Activated CD8-positive, alpha-beta memory T cell treated with anti-CD3 and anti-CD28 coated beads, Interleukin-2, amount 50 U/mL, for 4 hours (primary cell): ENCODE measurements around the gene PLEKHF1.
A peak's percentile ranks its signal among the peaks of the same experiment; 100 is the strongest.
"Not testable (repeated sequence)": the region's sequence is repeated elsewhere in the genome, so short reads cannot be mapped to it uniquely, and the experiment has no call there.

Experiments
- DNase-seq: peaks from one replicate; pipeline ENCODE4 v3.0.0-alpha.2; 2020

Gene PLEKHF1

DNA sequence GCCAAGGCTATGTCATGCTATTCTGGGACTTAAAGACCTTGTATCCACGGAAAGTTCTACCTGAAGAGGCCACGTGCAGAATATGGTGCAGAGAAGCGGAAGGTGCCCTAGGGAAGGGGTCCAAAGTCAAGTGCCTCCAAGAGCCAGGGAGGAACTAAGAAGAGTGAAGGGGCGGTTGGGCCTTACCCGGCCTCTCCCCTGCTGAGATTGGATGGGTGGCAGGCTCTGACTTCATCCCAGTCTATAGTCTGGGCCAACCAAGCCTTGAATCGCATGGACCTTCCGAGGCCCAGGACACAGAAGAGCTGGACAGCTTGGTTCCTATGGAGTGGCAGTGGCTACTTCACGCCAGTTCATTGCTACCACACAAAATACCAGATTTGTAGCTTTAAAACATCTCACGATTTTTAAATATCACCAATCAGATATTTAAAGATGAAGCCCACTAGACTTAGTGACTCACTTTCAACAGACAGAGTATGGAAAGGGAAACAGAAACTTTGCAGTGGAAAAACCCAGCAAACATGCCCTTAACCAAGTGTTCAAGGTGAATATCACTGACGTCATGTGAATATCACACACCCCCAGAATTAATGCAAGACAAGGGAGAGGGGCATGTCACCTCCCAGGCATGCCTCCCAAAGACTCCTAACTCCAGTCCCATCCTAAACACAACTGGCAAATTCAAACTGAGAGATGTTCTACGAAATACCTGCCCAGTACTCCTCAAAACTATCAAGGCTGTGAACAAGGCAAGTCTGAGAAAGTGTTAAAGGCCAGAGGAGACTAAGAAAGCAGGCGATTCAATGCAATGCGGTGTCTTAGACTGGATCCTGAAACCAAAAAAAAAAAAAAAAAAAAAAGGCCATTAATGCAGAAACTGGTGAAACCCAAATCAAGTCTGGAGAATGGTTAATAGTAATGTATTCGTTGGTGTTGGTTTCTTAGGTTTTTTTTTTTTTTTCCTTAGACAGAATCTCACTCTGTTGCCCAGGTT lies 39.6 kb downstream of the PLEKHF1 start:
- DNase-seq = no peak

DNA sequence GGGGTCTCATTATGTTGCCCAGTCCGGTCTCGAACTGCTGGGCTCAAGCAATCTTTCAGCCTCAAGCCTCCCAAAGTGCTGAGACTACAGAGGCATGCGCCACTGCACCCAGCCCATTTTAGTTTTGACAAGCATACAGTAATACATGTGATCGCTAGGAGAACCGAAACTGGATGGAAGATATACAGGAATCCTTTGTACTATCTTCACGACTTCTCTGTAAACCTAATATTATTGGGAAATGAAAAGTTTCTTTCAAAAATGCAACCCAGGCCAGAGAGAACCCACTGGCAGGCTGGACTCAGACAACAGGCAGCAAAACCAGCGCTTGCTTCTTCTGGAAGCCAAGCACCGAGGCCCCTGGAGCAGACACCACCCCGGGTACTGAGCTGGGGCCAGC lies 40.4 kb downstream of the PLEKHF1 start:
- DNase-seq = no peak

DNA sequence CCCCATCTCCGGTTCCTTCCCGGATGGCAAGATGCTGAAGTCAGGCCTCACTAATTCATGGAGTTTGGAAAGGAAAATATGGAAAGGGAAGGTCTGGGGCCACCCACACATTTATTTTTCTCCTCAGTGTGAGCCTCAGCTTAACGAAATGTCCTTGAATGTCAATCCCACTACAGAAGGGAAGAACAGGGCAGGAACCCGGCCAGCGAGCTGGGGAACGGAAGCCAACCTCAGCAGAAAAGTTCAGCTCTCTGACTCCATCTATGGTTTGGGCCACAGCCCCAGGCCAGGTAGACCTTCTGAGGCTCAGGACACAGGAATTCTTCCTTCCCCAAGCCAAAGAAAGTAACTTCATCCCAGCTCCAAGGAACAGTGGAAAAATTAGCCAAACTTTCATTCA lies 41.4 kb downstream of the PLEKHF1 start:
- no peak for DNase-seq

DNA sequence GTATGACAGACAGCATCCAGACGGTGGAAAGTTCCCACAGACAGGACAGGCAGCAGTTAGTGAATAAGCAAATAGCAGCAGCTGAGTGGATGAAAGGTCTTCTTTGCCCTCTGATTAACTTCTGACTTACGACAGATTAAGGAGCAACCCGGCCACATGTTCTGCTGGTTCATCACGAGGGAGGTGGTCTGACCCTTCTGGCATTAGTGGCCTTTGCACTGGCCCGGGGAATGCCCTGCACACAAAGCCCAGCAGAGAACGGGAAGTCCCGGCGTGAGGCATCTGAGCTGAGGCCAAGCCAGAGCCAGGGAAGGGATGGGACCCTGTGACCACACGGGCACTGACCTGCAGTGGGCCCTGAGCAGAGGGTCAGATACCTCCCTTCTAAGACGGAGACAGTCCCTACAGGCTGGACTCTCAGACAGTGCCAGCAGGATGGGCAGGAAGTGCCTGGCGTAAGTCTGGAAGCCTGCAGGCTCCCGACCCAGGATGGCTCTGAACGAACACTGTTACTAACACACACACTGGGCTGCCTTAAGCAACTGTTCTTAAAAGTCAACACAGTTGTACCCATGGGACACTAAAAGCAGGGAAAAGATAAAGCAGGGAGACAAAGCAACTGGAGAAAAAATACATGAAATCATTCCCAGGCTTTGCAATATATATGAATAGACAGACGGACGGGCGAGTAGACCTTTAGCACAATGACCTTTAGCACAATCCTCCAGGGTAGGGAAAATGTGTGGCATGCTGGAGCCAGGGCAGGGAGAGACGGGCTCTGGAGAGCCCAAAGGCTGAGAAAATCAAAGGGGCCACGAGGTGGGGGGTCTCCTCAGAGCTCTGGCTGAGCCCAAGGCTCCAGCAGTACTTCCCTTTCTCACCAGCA lies 43.5 kb downstream of the PLEKHF1 start:
- no peak for DNase-seq

DNA sequence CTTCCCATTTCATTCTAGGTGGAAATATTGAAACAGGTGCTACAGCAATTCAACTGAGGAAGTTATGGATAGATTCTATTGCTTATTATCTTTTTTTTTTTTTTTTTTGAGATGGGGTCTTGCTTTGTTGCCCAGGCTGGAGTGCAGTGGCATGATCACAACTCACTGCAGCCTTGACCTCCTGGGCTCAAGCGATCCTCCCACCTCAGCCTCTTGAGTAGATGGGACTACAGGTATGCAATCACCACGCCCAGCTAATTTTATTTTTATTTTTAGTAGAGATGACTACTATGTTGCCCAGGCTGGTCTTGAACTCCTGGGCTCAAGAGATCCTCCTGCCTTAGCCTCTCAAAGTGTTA lies 44.2 kb downstream of the PLEKHF1 start:
- not testable (repeated sequence) for DNase-seq

DNA sequence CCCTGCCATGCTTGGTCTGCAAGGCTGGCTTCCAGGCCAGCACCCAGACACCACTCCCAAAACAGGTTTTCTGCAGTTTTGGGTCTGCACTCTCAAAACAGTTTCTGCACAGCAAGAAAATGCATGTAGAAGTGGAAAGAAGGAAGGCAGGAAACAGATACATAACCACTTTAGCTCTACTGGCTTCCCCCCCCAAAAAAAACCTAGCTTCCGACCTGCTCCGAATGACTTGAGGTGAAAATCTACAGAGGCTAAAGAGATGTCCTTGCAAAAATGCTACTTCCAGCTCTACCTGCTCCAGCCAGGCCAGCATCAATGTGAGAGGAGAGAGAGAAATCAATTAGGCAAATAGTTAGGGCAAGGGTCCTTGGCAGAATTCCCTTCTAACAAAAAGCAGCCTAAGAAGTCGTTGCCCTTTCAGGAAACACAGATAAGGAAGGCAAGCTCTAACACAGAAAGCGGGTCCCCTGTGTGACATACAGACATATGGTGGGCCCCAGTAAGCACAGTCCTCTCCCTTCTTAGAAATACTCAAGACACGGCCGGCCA lies 46.4 kb downstream of the PLEKHF1 start:
- no peak for DNase-seq

DNA sequence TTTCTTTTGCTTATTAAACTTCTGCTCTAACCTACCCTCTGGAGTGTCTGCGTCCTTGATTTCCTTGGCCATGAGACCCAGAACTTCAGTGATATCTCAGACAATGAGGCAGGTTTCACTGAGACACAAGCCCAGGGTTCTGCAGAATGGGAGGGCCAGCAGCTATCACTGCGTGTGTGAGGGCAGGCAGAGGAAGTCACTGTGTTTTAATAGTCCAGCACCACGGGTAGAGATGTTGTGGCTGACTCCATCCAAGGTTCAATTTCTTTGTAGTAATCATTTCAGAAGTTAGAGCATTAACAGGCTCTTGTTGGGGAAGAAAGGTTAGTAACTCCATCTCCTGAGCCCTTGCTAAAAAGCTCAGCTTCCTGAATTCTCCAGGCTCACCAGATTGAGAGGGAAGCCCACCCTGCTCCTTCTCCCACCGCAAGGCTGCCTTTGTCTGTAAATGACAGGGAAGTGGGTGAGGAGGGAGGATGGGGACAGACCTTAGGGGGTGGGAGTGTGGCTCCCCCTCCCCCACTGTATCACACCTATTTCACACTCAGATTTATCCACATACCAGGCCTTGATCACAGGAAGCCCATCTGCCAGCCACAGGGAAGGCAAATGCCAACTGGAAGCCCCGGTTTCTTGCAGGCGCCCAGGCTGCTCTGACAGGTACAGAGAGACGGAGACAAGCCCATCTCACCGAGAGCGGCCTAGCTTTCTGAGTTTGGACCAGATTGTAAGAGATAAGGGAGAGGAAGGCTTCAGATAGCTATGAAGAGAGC lies 47.7 kb downstream of the PLEKHF1 start:
- no peak for DNase-seq

DNA sequence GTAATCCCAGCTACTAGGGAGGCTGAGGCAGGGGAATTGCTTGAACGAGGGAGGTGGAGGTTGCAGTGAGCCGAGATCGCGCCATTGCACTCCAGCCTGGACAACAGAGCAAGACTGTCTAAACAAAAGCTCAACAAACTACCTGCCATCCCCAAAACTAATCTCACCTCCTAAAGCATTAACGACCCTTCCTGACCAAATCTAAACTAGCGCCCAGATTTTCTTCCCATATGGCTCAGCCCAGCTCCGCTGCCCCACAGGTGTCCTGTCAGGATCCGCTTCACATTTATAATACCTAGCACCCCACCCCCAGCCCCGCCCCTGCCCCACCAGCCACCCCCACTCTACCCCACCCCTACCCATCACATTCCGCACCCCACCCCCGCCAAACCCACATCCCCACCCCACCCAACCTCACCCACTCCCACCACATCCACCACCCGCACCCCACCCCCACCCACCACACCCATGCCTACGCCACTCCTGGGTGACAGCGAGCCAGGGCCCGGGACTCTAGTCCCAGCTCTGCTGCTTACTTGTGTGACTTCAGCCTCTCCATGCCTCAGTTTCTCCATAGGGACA lies 49.2 kb downstream of the PLEKHF1 start:
- peak; percentile 51 for DNase-seq

DNA sequence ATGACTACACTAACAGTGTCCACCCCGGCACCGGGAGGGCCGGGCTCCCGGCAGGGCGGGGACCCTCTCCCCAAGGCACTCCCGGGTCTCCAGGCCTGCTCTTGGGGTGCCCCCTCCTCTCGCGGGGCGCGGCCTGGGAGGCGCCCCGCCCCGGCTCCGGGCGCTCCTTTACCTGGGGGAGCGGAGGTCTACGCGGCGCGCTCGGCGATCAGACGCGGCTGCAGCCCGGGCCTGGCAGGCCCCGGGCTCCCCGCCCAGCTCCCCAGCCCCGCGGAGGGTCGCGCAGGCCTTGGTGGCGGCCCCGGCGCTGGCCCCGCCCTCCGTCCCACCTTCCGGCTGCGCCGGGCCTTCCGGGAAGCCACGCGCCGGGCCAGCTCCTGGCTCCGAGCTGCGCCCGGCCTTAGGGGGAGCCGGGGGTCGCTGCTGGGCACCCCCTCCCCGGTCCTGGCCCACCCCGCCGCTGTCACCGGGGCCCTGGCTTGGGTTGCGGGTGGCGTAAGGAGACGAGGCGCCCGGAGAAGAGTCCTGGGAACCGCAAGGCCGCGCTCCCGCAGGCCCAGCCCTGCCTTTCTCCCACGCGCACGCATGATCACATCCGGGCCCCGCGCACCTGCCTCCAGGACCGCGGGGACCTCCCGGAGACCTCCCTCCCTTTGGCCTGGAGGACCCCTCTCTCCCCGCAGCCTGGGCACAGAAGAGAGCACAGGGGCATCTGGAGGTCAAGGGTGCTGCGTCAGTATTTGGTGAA lies 49.9 kb downstream of the PLEKHF1 start, which contains the start of gene C19orf12:
C19orf12 (minus strand) TSS at position 309 of the 748 bp plus-strand sequence. CDS start 6,848 bp downstream, outside the sequence.
- peak; percentile 60 for DNase-seq

DNA sequence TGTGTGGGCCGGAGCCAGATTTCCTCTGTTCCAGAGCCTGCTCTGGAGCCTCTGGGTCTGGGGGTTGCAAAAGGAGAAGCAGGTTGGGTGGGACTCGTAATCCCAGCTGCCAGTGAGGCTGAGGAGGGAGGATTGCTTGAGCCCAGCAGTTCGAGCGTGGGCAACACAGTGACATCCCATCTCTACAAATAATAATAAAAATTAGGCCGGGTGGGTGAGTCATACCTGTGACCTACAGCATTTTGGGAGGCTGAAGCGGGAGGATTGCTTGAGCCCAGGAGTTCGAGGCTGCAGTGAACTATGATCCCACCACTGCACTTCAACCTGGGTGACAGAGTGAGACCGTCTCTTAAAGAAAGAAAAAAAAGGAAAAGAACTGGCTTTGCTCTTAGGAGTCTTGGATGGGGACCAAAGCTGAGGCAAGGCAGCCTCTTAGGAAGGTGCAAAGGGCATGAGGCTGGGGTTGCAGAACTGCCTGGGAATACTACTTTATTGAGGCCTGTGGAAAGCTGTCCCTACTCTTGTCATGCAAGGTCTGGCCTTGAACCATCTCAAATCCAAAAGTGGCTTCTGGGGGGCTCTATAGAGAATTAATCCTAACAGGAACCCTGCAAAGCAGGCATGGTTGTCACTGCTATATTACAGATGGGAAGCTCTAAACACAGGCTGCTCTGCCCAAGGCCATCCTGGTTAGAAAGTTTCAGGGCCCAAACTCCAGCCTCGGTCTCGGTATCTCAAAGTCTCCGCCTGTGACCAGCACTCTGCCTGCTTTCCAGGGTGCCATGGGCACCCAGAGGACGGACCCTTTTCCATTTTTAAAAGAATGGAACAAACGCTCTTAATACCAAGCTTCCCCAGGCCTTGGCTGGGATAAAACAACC lies 50.7 kb downstream of the PLEKHF1 start:
- DNase-seq = no peak

DNA sequence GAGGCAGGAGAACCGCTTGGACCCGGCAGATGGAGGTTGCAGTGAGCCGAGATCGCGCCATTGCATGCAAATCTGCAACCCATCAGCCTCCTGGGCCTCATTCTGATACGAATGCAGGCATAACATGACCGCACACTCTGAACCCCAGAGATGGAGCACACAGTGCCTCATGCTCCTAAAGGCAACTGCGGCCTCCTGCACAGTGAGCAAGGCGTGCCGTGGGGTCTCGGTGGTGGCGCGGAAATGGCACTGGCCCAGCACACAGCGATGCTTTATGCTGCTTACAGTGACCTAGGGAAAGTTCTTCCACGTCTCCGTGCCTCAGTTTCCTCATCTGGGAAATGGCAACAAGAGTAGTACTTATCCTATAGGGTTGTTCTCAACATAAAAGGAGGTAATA lies 51.8 kb downstream of the PLEKHF1 start:
- DNase-seq = no peak

DNA sequence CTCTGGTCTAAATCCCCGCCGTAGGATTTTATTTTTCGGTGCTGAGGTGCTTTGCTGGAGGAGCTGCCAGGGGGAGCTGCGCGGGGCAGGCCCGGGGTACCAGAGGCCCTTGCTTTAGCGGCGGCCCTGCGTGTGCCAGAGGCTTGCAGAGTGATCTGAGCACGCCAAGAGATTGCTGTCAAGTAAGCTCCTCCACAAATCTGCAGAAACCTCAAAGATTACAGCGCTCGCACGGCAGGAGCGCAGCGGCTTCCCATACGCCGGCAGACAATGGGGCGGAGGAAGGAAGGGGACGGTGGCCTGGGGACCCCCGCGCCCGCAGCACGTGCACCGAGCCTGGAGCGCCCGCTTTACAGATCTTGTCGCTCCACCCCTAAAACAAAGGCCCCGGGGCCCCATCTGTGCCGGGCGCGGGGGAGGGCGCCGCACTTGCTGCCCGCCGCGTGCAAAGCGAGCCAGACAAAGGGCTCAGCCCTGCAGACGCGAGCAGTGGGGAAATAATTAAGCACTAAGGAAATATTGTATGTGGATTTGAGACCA lies 58.9 kb downstream of the PLEKHF1 start:
- peak; percentile 29 for DNase-seq

DNA sequence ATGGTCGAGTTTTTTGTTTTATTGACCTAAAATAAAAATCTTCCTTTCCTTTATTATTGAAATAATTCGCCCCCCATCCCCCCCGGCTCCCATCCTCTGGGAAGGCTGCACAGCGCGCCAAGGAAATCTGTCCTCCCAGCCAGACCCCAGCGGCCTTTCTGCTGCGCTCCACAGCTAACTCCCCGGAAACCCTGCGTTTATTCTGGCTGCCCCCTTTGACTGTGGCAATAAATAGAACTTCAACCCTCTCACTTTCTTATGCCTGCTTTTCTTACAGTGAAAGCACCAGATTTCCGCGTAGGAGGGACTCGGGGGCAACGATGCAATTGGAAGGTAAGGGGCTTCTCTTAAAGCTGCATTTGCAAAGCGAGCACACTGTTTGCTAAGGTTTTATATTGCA lies 59.5 kb downstream of the PLEKHF1 start:
- DNase-seq = no peak
